HCEC 1CT (cell line): Measurements from ENCODE around the gene PSENEN.

Experiments
- DNase-seq: peaks from one replicate; pipeline ENCODE4 v3.0.0-alpha.2; 2017

The PSENEN gene, protein sequence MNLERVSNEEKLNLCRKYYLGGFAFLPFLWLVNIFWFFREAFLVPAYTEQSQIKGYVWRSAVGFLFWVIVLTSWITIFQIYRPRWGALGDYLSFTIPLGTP

DNA sequence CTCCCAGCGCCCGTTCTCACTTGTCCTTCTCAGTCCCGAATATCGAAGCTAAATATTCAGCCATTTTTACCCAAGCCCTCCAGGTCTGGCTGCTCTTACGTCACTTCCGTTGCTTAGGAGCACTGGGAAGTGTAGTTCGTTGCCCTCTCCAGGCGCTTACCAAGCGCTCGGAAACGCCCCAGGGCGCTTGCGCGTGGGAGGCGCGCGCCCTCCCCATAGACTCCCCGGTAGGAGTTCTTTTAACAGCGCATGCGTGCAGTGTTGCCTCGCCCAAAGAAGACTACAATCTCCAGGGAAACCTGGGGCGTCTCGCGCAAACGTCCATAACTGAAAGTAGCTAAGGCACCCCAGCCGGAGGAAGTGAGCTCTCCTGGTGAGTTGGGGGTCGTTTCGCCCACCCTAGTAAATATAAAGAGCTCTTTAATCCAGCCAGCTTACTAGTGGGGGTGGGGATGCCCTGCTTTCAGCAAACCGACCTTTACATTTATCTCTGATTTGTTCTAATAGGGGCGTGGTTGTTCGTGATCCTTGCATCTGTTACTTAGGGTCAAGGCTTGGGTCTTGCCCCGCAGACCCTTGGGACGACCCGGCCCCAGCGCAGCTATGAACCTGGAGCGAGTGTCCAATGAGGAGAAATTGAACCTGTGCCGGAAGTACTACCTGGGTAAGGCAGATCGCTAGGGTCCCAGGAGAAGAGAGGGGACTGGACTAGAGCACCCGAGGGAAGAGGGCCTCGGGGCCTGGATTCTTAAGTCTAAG, at the start of gene PSENEN, which contains the start of gene U2AF1L4:
TSS of gene PSENEN (plus strand) at position 324 of the 759 bp plus-strand sequence. CDS start at position 604, 280 bp downstream.
TSS of gene U2AF1L4 (minus strand) at position 91 of the 759 bp plus-strand sequence. CDS start at position 64, 27 bp downstream.
- peak; percentile 98 for DNase-seq

DNA sequence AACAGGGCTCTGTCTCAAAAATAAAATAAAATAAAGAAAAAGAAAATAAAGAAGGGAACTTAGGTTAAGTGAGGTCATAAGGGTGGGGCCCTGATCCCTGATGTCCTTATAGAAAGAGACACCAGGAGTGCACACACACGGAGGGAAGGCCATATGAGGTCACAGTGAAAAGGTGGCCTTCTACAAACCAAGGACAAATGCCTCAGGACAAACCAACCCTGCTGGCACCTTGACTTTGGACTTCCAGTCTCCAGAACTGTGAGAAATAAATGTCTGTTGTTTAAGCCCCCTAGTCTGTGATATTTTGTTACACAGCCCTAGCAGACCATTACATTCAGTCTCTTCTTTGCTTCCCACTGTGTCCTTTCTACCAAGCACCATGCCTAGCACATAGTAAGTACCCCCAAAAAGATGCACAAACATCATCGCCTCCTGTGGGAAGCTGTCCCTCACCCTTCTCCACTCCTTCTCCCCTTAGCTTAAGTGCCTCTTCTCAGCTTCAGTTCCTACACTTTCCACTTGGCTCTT, 49.5 kb upstream of the PSENEN start:
- DNase-seq: no peak

DNA sequence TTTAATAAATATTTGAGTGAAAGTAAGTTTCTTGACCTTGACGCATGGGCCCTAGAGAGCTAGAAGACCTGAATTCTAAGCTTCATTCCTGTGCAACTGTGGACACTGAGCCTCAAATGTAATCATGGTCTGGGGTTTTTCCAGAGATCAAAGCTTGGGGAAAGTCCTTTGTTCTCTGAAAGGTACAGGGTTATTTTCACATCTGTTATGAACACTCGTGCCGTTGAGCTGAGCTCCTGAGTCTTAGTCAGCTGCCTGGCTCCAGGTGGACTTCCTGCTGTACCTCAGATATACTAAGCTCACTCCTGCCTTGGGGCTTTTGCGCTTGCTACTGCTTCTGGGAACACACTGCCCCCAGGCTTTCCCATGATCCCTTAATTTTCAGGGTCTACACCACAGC, 48.6 kb upstream of the PSENEN start:
- no peak for DNase-seq

DNA sequence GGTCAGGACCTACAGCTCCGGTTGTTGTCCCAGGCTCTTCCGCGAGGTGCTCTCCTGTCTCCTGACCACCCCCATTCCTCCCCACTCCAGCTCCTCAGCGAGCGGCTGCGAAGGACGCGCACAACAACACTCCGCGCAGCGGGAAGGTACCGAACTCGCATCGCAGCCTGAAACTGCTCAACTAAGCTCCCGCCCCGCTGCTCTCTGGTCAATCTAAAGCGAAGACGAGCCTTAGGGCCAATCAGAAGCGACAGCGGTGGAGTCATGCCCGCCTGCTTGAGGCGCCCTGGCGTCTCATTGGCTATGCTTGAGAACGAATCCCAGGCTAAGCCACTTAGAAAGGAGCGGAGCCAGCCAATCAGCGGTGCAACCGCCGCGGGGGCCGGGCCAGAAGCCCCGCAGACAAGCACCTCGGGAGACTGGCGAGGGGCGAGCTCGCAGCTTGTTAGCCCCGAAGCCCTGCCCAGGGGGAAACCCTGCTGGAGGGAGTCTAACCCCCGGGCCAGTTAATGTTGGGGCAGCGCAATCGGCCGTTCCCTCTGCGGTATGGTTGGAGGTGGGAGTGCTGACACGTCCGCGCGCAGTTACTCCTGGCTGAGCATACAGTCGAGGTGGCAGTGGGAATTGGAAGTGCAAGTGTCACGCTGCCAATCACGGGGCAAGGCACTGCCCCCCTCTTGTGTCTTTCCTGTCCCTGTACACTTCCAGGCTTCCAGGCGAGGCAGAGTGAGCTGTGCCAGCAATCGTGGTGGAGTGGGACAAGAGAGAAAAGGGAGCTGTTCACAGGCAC, 43.0 kb upstream of the PSENEN start:
- DNase-seq: peak; percentile 96

DNA sequence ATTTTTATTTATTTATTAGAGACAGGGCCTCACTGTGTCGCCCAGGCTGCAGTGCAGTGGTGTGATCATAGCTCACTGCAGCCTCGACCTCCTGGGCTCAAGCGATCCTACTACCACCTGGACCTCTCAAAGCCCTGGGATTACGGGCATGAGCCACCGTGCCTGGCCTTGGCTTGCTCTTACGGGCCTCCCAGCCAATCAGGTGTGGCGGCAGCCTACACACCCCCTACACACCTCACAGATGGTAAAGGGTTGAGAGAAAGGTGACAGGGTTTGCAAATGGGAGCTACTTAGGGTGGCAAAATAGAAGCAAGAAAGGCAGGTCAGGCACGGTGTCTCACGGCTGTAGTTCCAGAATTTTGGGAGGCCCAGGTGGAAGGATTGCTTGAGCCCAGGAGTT, 42.1 kb upstream of the PSENEN start:
- no peak for DNase-seq

DNA sequence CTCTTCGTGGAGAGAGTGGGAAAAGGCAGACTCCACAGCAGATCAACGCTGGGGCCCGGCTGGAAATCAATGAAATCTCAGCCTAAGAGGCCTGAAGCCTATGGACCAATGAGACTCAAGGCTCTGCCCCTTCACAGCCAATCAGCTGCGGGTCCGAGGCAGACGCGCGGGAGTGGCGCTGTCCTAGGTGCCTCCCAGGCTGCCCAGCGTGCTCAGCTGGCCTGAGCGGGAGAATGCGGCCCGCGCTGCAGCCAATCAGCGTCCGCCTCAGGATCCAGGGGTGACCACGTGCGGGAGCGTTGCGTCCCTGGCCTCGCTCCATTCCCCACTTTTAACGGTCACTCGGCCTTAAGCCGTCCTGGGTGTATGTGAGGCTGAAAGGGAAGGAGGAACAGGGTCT, 41.2 kb upstream of the PSENEN start, which contains the start of gene ZBTB32:
TSS of gene ZBTB32 (plus strand) at position 341 of the 400 bp plus-strand sequence. CDS start 10,069 bp downstream, outside the sequence.
- no peak for DNase-seq

DNA sequence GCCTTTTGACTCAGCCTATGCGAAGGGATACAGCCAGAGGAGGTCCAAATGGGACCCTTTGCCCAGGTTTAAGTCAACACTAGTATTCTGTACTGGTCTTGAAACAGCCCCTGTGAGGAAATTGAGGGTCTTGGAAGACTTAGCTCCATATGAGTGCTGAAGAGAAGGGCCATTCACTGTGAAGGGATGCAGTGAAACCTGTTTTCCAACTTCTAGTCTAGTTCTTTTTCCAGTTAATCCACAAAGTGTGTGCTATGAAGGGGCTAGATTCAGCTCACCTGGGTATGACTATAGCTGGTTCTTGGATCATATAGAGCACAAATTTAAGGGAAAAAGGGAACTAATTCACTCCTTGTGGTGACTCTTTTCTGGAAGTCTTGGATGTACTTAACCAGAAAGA, 37.1 kb upstream of the PSENEN start:
- DNase-seq: no peak

DNA sequence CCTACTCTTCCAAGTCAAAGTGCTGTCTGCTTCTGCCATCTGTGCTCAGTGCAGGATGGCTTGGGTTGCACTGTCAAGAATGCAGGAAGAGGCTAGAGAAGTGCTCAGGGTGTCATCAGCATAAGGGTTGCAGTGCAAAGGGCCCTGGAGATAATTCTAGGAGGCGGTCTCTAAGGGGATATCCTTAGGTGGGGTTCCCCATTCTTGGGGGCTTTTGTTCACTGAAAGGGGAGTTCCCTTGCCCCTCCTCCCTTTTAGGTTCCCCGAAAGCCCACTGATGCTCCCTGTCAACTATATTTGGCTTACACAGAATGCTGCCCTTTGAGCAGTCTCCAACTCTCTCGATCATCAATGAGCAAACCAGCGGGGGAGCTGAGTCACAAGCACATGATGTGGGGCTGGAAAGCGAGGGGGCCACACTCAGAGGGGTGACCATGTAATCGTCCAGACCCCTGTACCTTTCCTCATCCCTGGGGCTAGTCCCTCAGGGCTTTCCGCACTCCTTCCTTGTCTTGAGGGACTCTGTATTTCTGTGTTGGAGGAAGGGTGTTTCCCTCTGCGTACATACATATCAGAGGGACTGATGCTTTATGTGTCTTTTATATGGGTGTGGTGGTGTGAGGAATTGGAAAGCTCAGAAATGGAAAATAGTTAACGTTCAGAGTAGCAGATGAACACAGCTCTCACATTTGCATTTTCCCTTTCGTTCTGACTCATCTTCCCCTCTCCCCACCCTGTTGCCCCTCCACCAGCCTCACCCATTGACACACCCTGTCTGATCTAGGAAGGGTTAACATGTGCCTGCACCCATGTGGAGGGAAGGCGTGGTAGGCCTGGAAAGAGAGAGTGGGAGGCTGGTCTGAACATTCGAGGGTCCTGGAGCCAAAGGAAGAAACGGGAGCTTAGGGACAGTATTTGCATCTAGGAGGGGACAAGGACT, 34.4 kb upstream of the PSENEN start:
- no peak for DNase-seq

DNA sequence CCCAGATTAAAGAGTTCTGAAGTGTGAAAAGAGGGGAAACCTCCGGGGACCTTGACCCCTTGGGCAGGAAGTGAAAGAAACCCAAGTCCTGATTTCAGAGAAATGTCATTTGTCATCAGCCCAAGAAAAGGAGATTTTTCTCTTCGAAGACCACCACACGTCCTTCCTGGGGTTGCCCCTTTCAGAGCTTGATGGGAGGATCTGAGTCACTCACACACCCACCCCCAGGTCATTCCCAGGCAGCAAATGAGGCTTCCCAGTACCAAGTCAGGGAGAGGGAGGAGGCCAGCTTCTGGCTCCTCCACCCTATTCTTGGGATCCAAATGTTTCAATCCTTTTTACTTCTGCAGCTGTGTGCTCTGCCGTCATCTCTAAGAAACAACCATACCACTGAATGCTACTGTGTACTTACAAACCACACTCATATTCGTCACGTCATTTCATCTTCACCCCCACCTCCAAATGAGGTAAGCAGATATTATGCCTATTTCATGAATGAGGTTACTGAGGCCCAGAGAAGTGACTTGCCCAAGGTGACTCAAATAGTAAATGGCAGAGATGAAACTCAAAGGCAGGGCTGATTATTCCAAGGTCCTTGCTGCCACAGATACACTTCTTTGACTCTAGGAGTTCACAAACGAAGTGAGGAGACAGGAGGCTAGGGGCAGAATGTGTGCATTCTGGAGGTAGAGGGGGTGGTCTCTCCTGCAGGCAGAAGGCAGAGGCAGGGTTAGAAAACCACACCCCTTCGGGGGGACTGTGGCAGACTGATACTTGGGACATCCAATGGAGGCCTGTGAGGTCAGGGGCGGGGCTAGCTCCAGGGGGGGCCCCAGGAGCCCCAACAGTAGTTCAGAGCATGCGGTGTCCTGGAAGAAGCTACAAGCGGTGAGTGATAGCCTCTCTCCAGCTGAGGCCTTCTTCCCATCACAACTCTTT, 32.6 kb upstream of the PSENEN start:
- DNase-seq: no peak

DNA sequence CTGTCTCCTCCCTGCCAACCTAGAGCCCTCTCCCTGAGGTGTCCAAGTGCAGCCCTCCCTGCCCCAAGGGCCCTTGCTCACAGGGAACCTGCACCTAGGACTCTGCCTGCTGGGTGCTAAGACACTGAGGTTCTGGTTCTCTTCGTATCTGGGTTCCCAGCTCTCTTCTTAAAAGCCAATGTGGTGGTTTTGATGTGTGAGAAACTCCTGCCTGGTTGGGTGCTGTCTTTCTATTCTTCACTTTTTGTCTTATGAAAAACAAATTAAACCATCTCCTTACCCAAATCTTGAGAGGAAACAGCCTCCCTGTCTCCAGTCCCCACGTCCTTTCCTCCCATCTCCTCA, 32.0 kb upstream of the PSENEN start:
- no peak for DNase-seq

DNA sequence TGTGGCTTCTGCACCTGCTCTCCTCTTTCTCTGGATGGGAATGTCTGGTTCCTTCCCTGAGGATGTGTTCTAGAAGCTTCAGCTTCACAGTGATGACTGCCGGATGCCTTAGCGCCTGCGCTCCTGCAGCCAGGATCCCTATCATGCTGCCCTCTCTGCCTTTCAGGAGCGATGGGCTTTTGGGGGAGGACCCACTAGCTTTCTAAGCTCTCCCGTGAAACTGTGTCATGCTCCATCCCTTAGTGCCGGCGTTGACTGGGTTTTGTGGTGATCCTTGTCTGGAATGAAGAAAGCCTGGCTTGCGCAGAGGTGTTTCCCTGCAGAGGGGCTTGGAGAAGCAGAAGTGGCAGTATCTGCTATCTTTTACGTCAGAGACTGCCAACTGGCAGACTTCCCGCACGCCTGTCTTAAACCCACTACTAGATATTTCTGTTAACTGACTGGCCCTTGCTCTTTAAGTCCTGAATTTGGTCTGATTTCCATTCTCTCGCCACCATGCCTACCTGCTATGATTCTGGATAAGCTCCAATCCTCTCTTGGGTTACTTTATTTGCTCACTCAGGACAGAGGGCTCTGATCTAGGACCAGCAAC, 31.5 kb upstream of the PSENEN start:
- DNase-seq: no peak

DNA sequence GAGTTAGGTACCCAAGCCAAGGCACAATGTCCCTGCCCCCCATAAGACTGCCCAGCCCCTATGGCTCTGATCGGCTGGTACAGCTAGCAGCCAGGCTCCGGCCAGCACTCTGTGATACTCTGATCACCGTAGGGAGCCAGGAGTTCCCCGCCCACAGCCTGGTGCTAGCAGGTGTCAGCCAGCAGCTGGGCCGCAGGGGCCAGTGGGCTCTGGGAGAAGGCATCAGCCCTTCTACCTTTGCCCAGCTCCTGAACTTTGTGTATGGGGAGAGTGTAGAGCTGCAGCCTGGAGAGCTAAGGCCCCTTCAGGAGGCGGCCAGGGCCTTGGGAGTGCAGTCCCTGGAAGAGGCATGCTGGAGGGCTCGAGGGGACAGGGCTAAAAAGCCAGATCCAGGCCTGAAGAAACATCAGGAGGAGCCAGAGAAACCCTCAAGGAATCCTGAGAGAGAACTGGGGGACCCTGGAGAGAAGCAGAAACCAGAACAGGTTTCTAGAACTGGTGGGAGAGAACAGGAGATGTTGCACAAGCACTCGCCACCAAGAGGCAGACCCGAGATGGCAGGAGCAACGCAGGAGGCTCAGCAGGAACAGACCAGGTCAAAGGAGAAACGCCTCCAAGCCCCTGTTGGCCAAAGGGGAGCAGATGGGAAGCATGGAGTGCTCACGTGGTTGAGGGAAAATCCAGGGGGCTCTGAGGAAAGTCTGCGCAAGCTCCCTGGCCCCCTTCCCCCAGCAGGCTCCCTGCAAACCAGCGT, 30.7 kb upstream of the PSENEN start:
- no peak for DNase-seq

DNA sequence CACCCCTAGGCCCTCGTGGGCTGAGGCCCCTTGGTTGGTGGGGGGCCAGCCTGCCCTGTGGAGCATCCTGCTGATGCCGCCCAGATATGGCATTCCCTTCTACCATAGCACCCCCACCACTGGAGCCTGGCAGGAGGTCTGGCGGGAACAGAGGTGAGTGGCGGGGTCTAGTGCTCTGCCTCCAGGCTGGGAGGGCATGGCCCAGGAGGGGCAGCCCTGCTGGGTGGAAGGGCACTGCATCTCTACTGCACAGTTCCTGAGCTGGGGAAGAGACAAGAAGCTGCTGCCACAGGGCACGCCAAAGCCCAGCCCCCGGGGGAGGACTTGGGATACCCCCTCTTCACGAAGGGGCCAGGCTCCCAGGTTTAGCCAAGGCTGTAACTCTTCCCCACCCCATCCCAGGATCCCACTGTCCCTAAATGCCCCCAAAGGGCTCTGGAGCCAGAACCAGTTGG, 30.1 kb upstream of the PSENEN start:
- no peak for DNase-seq

DNA sequence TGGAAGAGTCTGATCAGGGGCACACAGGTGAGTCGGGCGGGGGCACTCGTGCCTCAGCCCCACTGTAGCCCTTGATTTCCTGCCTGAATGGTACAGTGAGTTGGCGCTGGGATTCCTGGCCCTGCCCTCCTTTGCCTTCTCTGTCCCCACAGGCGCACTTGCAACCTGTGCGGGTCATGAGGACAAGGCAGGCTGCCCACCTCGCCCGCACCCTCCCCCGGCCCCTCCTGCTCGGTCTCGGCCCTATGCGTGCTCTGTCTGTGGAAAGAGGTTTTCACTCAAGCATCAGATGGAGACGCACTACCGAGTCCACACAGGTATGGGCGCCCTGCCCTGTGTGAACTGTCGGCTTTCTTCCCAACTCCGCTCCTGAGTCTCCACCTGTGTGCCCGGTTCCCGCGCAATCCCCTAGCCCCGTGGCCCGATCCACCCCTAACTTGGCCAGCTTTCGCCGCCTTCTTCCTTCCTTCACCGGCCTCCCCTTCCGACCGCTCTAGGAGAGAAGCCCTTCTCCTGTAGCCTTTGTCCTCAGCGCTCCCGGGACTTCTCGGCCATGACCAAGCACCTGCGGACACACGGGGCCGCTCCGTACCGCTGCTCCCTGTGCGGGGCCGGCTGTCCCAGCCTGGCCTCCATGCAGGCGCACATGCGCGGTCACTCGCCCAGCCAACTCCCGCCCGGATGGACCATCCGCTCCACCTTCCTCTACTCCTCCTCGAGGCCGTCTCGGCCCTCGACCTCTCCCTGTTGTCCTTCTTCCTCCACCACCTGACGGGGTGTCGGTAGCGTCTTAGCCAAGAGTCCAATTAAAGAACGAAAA, 29.3 kb upstream of the PSENEN start:
- DNase-seq: peak; percentile 42

DNA sequence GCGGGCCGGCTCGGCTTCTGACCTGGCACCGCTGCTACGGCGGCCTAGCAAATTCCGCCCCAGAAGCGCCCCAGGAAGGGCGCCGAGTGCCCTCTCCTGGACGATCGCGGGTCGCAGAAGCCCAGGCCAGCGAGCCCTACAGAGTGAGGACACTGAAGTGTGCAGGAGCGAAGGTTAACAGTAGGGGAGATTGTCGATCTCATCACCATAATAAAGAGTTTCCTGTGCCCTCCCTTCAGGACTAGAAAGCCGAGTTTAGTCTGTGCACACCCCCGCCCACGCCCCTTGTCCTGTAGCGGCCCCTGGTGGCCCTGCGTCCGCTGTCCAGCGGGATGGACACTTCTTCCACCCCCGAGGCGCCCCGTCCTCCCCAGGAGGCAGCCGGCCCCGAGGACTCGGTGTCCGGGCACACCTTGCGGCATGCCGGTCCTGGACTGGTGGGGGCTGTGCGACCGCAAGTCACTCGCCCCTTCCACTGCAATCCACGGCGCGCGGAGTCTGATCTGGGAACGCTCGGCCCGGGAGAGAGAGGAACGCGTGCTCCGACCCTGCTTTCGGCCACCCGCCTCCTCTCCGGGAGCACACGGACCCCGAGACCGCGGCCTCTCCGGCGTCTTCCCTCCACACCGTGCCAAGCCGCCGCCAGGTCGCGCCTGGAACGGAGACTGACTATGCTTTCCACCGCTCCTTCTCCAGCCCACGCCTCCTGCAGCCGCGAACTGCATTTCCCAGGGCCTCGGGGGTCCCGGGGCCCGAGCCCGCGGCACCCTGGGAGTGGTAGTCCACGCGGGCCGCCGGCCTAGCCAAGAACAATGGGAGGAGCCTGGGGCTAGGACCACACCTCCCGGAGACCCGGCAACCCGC, 28.4 kb upstream of the PSENEN start:
- DNase-seq: peak; percentile 85

DNA sequence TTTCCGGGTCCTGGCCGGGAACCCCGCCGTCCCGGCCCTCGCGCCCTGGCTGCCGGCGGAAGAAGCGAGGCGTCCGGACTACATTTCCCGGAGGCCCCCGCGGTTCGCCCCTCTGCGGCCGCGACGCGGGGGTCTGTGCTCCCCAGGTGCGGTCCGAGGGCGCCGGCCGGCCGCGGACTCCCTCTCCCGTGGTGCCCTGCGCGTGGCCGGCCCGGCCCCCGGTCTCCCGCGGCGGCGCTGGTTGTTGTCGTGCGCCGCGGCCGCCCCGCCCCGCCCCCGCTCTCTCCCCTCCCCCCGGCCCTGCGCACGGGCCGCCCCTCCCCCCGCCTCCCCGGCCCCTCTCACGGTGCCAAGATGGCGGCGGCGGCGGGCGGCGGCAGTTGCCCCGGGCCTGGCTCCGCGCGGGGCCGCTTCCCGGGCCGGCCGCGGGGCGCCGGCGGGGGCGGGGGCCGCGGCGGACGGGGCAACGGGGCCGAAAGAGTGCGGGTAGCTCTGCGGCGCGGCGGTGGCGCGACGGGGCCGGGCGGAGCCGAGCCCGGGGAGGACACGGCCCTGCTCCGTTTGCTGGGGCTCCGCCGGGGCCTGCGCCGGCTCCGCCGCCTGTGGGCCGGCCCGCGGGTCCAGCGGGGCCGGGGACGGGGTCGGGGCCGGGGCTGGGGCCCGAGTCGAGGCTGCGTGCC, 27.6 kb upstream of the PSENEN start, which contains the start of gene KMT2B:
TSS of gene KMT2B (plus strand) at position 339 of the 680 bp plus-strand sequence. CDS start at position 355, 16 bp downstream.
- DNase-seq: peak; percentile 97

DNA sequence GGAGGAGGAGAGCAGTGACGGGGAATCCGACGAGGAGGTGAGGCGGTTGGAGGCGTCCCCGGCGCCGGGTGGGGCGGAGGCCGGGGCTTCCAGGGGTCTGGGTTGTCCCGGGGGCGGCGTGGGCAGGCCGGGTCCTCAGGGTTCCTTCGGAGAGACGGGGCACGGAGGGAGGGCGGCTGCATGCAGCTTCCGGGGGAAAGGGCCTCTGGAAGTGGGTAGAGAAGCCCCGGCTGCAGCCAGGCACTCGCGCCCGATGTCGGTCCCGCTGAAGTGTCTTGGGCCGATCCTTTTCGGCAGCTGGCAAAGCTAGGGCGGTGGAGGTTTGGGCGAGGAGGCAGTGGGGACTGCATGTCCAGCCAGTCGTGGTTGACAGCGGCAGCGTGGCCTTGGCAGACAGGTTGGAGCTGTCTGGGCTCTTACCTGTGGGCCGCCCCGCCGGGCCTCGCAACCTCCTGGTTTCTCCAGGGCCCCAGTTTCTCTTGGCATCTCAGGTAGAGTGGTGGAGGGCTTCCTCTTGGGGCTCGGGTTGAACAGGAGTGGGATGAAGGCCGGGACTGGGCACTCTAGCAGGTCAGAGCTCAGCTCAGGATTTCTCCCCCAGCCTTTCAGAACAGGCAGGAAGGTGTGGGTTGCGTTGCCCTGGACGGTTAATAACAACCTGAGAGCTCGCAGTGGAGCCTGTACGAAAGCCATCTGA, 27.0 kb upstream of the PSENEN start:
- no peak for DNase-seq
